Measurements from ENCODE around the gene ALDH1A1. TPM values are rescaled to one million over a fixed set of nuclear protein-coding genes. Genes with fewer than 3 reads are reported as not detected.

Gene ALDH1A1
- polyA plus RNA-seq, 1 of the 3 experiments (the other 2 are of a cell fraction): 0.03 TPM

GRCh38 chr9:72979405-72980100, 26.7 kb upstream of the ALDH1A1 start:
- H3K4me1 ChIP-seq (ENCODE audit: control insufficient read depth in 1 of 2, insufficient read depth in 2 of 2, low read depth in 1 of 2, low read length in 1 of 2): peaks cover 0 to 31% of the 10 kb centered on the region in 2 experiments; a peak in 1 of 4 replicates
- ChIA-PET POLR2A (no interaction called here), CTCF (no interaction called here)
- H3K4me3 ChIP-seq (ENCODE audit: low read depth in 2 of 2, low read length in 1 of 2): no peak overlapping the region
- no peaks in the 10 kb centered on the region for H3K79me2 ChIP-seq (ENCODE audit: insufficient read depth)
- no peaks in the 10 kb centered on the region for H3K9me3 ChIP-seq
- H4K20me1 ChIP-seq (ENCODE audit: insufficient read depth): no peaks in the 10 kb centered on the region
- no peak overlapping the region for H2AFZ ChIP-seq (ENCODE audit: low read depth)
- H3K27me3 ChIP-seq (ENCODE audit: insufficient read depth): no peaks in the 10 kb centered on the region; the same call in 1 of the 2 replicates
- TF ChIP-seq REST (IDR thresholded peaks at IDR 0.05; ENCODE audit: low read depth, low read length) (no peak), CHD2 (IDR thresholded peaks at IDR 0.05; ENCODE audit: low read length, partially characterized antibody) (no peak)
- DNase-seq: no peak
- H3K27ac ChIP-seq (ENCODE audit: low read depth in 2 of 2, low read length in 1 of 2): no peak overlapping the region
- WGBS (ENCODE audit: low lambda C conversion rate): 6% methylated on average over 1 of the region's 1 CpG
- H3F3A ChIP-seq (replicated peaks; ENCODE audit: insufficient read depth): no peaks in the 10 kb centered on the region
- no peaks in the 10 kb centered on the region for H3K9me2 ChIP-seq
- no peak overlapping the region for H3K4me2 ChIP-seq
- no peaks in the 10 kb centered on the region for H3K36me3 ChIP-seq (replicated peaks in 1 of 2; ENCODE audit: control insufficient read depth in 1 of 2, insufficient read depth in 2 of 2, low read length in 1 of 2)
- no peak overlapping the region for H3K9ac ChIP-seq

GRCh38 chr9:72978744-72979143, 25.9 kb upstream of the ALDH1A1 start:
- Histone ChIP-seq H4K20me1 (ENCODE audit: insufficient read depth) (no peaks in the 10 kb centered on the region), H3K27me3 (ENCODE audit: insufficient read depth) (no peaks in the 10 kb centered on the region; the same call in 1 of the 2 replicates), H3K4me1 (ENCODE audit: control insufficient read depth in 1 of 2, insufficient read depth in 2 of 2, low read depth in 1 of 2, low read length in 1 of 2) (peaks cover 0 to 31% of the 10 kb centered on the region in 2 experiments; a peak in 1 of 4 replicates), H3K36me3 (replicated peaks in 1 of 2; ENCODE audit: control insufficient read depth in 1 of 2, insufficient read depth in 2 of 2, low read length in 1 of 2) (no peaks in the 10 kb centered on the region), H3K79me2 (ENCODE audit: insufficient read depth) (no peaks in the 10 kb centered on the region), H3K4me3 (ENCODE audit: low read depth in 2 of 2, low read length in 1 of 2) (no peak overlapping the region), H3K9me3 (no peaks in the 10 kb centered on the region), H2AFZ (ENCODE audit: low read depth) (no peak overlapping the region), H3K27ac (ENCODE audit: low read depth in 2 of 2, low read length in 1 of 2) (no peak overlapping the region; a peak in 1 of 4 replicates), H3K9ac (no peak overlapping the region), H3F3A (replicated peaks; ENCODE audit: insufficient read depth) (no peaks in the 10 kb centered on the region), H3K9me2 (no peaks in the 10 kb centered on the region), H3K4me2 (0 out of 2 replicates have a peak overlapping the region, but pooled peaks have one; percentile 11)
- no peak for DNase-seq
- 0% methylated on average over 1 of the region's 1 CpG for WGBS (ENCODE audit: low lambda C conversion rate)
- CTCF ChIA-PET: interaction anchor here (0.7 to 1.0 kb wide), 2 partner anchors 19 to 48 kb away, joined by 3 read pairs; no protein-coding TSS in a partner anchor
- POLR2A ChIA-PET: no interaction called here
- TF ChIP-seq USF1 (IDR thresholded peaks at IDR 0.05; ENCODE audit: borderline replicate concordance, low read depth): no peak
- TF ChIP-seq RAD21 (IDR thresholded peaks at IDR 0.05; ENCODE audit: low read length): no peak
- peak; percentile 34; the same call in 1 of the 2 replicates for TF ChIP-seq TCF12 (IDR thresholded peaks at IDR 0.05)
- TF ChIP-seq GATA2 (CRISPR knock-in tag; IDR thresholded peaks at IDR 0.05): no peak
- TF ChIP-seq MXI1 (IDR thresholded peaks at IDR 0.05; ENCODE audit: low read depth, low read length): no peak
- no peak for TF ChIP-seq NRF1 (IDR thresholded peaks at IDR 0.05; ENCODE audit: low read depth, low read length)
- TF ChIP-seq TAF1 (IDR thresholded peaks at IDR 0.05; ENCODE audit: borderline replicate concordance, low read depth, low read length): no peak
- no peak for TF ChIP-seq YY1 (IDR thresholded peaks at IDR 0.05; ENCODE audit: low read depth)
- no peak for TF ChIP-seq SIN3A (IDR thresholded peaks at IDR 0.05; ENCODE audit: borderline replicate concordance, low read depth, low read length)
- TF ChIP-seq GABPA (IDR thresholded peaks at IDR 0.05; ENCODE audit: low read depth): no peak
- TF ChIP-seq MEF2A (IDR thresholded peaks at IDR 0.05; ENCODE audit: borderline replicate concordance, low read depth): no peak
- no peak for TF ChIP-seq RCOR1 (IDR thresholded peaks at IDR 0.05; ENCODE audit: low read length)
- peak; percentile 70 for TF ChIP-seq NFIC (IDR thresholded peaks at IDR 0.05; ENCODE audit: borderline replicate concordance)
- peak; percentile 14; the same call in 1 of the 2 replicates for TF ChIP-seq FOSL2 (IDR thresholded peaks at IDR 0.05; ENCODE audit: borderline replicate concordance, low read depth)
- no peak for TF ChIP-seq PBX3 (IDR thresholded peaks at IDR 0.05)
- TF ChIP-seq SMC3 (IDR thresholded peaks at IDR 0.05; ENCODE audit: low read depth, low read length): no peak
- no peak for TF ChIP-seq ZBTB33 (IDR thresholded peaks at IDR 0.05; ENCODE audit: borderline replicate concordance, low read depth)
